GM12891 (cell line): ENCODE data around the gene CHMP1B.
"Not testable (repeated sequence)": the region's sequence is repeated elsewhere in the genome, so short reads cannot be mapped to it uniquely, and the experiment has no call there.

Experiments
- DNase-seq: peaks from one replicate; pipeline ENCODE4 v3.0.0; 2011; ENCODE audit warnings: low spot score; ENCODE audit not compliant: insufficient read length
- FAIRE-seq: peaks from 2 replicates; lab custom pipeline; 2011; peaks lifted over from hg19 to GRCh38; lab: Jason Lieb, UNC
- PAX5 ChIP-seq: IDR thresholded peaks from 2 replicates; pipeline ENCODE4 v1.6.1; 2011; ENCODE audit warnings: low read length, moderate library complexity, mild to moderate bottlenecking; ENCODE audit not compliant: insufficient read depth, severe bottlenecking
- POLR2A ChIP-seq: IDR thresholded peaks from 2 replicates; pipeline ENCODE4 v1.6.1; 2011; ENCODE audit warnings: low read depth, low read length, control low read depth
- POLR2AphosphoS5 ChIP-seq: IDR thresholded peaks from 2 replicates; pipeline ENCODE4 v1.6.1; 2011; ENCODE audit warnings: low read depth, low read length, control low read depth
- POU2F2 ChIP-seq: IDR thresholded peaks from 2 replicates; pipeline ENCODE4 v1.6.1; 2011; ENCODE audit warnings: low read depth, mild to moderate bottlenecking, control low read depth, low read length, moderate library complexity
- SPI1 ChIP-seq: IDR thresholded peaks from 2 replicates; pipeline ENCODE4 v1.6.1; 2011; ENCODE audit warnings: low read depth, low read length, control low read depth
- TAF1 ChIP-seq: IDR thresholded peaks from 2 replicates; pipeline ENCODE4 v1.6.1; 2011; ENCODE audit warnings: low read depth, low read length, control low read depth

The CHMP1B gene

DNA sequence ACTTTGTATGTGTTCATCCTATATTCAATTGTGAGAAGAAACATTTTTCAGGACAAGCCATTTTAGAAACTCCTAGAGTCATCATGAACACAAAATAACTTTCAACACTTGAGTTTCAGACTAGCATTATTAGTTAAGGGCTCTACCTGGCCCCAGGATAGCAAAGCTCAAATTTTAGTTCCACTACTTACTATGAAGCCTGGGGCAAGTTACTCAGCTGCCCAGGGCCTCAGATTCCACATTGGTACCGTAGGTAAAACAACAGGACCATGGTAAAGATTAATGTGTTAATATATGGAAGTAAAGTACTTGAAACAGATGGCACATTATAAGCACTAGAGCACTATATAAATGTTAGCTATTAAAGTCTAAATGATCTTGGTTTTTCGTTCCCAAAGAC, 37.5 kb downstream of the CHMP1B start:
- FAIRE-seq (no peak), DNase-seq (no peak)
- TF ChIP-seq POU2F2 = no peak
- no peak for TF ChIP-seq POLR2AphosphoS5
- no peak for TF ChIP-seq POLR2A
- TF ChIP-seq SPI1 = no peak
- TF ChIP-seq TAF1 = no peak
- TF ChIP-seq PAX5 = no peak

DNA sequence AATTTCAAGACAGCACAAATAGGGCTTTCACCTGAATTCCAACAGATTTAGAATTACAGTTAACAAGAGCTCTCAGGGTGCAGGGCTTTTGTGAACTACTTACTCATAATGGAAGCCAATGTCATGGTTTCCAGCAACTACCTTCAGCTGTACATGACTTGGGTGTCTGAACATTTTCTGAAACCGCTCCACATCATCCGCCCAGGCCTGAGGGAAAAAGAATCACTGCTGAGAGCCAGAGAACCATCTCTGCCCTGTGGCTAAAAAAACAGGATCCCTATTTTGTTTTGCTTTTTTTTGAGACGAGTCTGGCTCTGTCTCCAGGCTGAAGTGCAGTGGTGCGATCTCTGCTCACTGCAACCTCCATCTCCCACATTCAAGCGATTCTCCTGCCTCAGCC, 38.1 kb downstream of the CHMP1B start:
- TF ChIP-seq SPI1 (no peak), POLR2A (no peak), POU2F2 (no peak), POLR2AphosphoS5 (no peak), PAX5 (no peak), TAF1 (no peak)
- FAIRE-seq = no peak

GRCh38 chr18:11891737-11892136, 40.5 kb downstream of the CHMP1B start:
- no peak for FAIRE-seq
- no peak for DNase-seq
- TF ChIP-seq TAF1 = no peak
- TF ChIP-seq POLR2A = no peak
- TF ChIP-seq POLR2AphosphoS5 = no peak
- no peak for TF ChIP-seq SPI1
- TF ChIP-seq POU2F2 = no peak
- TF ChIP-seq PAX5 = no peak

More for the DNA sequence above, 38.1 kb downstream of the CHMP1B start:
- DNase-seq = no peak

DNA sequence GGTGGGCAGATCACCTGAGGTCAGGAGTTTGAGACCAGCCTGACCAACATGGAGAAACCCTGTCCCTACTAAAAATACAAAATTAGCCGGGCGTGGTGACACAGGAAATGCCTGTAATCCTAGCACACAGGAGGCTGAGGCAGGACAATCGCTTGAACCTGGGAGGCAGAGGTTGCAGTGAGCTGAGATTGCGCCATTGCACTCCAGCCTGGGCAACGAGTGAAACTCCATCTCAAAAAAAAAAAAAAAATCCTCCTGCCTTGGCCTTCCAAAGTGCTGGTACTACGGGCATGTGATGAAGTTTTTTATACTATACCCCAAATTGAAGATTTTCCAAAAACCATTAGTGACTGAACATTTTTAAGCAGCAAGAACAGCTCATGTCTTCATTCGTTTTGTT, 41.2 kb downstream of the CHMP1B start:
- not testable (repeated sequence) for FAIRE-seq, DNase-seq

DNA sequence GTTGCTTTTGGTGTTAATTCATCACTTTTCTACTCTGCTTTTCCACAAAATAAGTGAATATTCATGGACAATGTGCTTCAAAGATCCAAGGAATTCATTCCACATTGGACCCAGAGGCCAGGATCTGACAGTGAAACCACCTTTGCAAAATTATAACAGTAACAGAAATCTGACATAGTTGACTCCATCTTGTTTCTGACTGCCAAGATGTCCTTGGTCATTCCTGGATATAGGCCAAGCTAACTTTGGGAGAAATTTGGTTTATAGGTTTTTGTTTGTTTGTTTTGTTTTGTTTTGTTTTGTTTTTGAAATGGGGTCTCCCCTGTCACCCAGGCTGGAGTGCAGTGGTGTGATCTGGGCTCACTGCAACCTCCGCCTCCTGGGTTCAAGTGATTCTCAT, 46.6 kb downstream of the CHMP1B start:
- no peak for TF ChIP-seq POLR2A
- no peak for TF ChIP-seq POU2F2
- no peak for TF ChIP-seq SPI1
- no peak for TF ChIP-seq POLR2AphosphoS5
- no peak for TF ChIP-seq PAX5
- TF ChIP-seq TAF1 = no peak
- FAIRE-seq (no peak), DNase-seq (no peak)

DNA sequence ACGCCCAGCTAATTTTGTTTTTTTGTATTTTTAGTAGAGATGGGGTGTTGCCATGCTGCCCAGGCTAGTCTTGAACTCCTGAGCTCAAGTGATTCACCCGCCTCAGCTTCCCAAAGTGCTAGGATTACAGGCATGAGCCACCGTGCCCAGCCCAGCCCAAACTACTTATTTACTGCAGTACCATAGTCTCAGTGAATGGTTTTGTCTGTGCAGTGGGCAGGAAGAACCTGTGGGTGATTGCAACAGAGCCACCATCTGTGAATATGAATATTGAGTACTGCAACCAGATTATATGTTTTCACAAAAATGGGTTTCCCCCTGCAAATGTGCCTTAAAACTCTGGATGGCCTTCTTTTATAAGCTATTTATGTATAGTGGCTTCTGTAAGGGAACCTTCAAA, 47.9 kb downstream of the CHMP1B start:
- TF ChIP-seq POLR2A (no peak), SPI1 (no peak), PAX5 (no peak)
- no peak for FAIRE-seq
- no peak for DNase-seq

GRCh38 chr18:11901826-11902438, 50.7 kb downstream of the CHMP1B start:
- no peak for TF ChIP-seq POLR2AphosphoS5
- TF ChIP-seq TAF1 = no peak
- no peak for TF ChIP-seq POLR2A
- TF ChIP-seq PAX5 = no peak
- no peak for TF ChIP-seq SPI1
- TF ChIP-seq POU2F2 = no peak
- DNase-seq = no peak
- no peak for FAIRE-seq

- no peak for FAIRE-seq
- no peak for TF ChIP-seq POU2F2
- TF ChIP-seq SPI1 = no peak
- TF ChIP-seq PAX5 = no peak
- TF ChIP-seq POLR2AphosphoS5 = no peak
- no peak for TF ChIP-seq POLR2A
- DNase-seq = no peak
Measured at GRCh38 chr18:11902522-11903292, 51.5 kb downstream of the CHMP1B start.
